Measurements from ENCODE around the gene H3-3A.

GRCh38 chr1:226097866-226098625 is 35.5 kb downstream of the H3-3A start:
- TF ChIP-seq POLR2A (IDR thresholded peaks at IDR 0.05) (no peak), CTCF (IDR thresholded peaks at IDR 0.05) (no peak), EP300 (IDR thresholded peaks at IDR 0.05) (no peak)
